Adrenal gland (tissue), 12 donors: ENCODE results near the gene CORO2B. TPM values are rescaled to one million over a fixed set of nuclear protein-coding genes. Genes with fewer than 3 reads are reported as not detected.

ENCODE experiments used
- DNase-seq, 7 donors: peaks; one replicate each; pipeline ENCODE4 v3.0.0-alpha.2; 2019 to 2020
- H3K27ac ChIP-seq, 5 donors: fragments of 200-600 bp; sonication (generic) in 4 of 5; 1 replicate in 3 of 5; 2 replicates in 2 of 5; pipeline versions ENCODE4 v1.5.1 to v1.8.0; 2016 to 2020; ENCODE audit warnings: mild to moderate bottlenecking in 1 of 5
- H3K27me3 ChIP-seq: fragments of 200-600 bp; 2 replicates; pipeline ENCODE4 v1.8.0; 2021
- H3K36me3 ChIP-seq, 2 donors: fragments of 200-600 bp; replicated peaks in 1 of 2; 1 replicate in 1 of 2; 2 replicates in 1 of 2; pipeline versions ENCODE4 v1.5.1 to v1.8.0; 2018 to 2022
- H3K4me1 ChIP-seq, 2 donors: fragments of 200-600 bp; replicated peaks in 1 of 2; 1 replicate in 1 of 2; 2 replicates in 1 of 2; pipeline versions ENCODE4 v1.5.1 to v1.8.0; 2018 to 2021
- H3K4me3 ChIP-seq, 4 donors: fragments of 200-600 bp; sonication (generic) in 3 of 4; one replicate each; pipeline ENCODE4 v1.5.1; 2016 to 2018
- H3K9me3 ChIP-seq, 3 donors: fragments of 200-600 bp; sonication (generic) in 1 of 3; replicated peaks in 1 of 3; 1 replicate in 2 of 3; 2 replicates in 1 of 3; pipeline versions ENCODE4 v1.5.1 to v1.8.0; 2016 to 2021
- POLR2A ChIP-seq, 2 donors: fragments of 450-650 bp; IDR thresholded peaks; one replicate each; pipeline ENCODE4 v1.6.1; 2017; ENCODE audit warnings: antibody characterized with exemption in 2 of 2, mild to moderate bottlenecking in 2 of 2, moderate library complexity in 1 of 2
- WGBS, 4 donors: extraction: QIAGEN DNeasy Blood & Tissue Kit in 2 of 4; methylation state at CpG; one replicate each; pipeline versions ENCODE4 v1.1.5 to v1.1.7; 2013 to 2017; 5-methylcytosine and 5-hydroxymethylcytosine counted together
- intact Hi-C, 2 donors: fragments of 100-400 bp; cut with DNase I; formaldehyde crosslinking; loops; one replicate each; pipeline versions ENCODE4 v1.14.1 to v1.15.0; 2022 to 2023
- polyA plus RNA-seq, 3 donors: library from polyadenylated mRNA; stranded (reverse); fragments of 200-250 nt in 2 of 3; fragments of 350-450 nt in 1 of 3; fragmentation: Illumina TruSeq in 1 of 3; extraction: RNeasy Lipid Tissue Mini Kit (QIAGEN cat#74804) in 1 of 3; gene quantifications; one replicate each; pipeline ENCODE4 v1.2.3, GENCODE V29; 2013 to 2014
- total RNA-seq, 9 donors: library from RNA; depleted of rRNA in 4 of 9; stranded (reverse); fragments of >200 nt in 4 of 9; fragments of 120-200 nt in 1 of 9; fragmentation: NEBNext Ultra II Directional in 1 of 9; extraction: Animal tissue kit (Norgen Biotek cat#: 25700) in 1 of 9; gene quantifications; one replicate each; pipeline versions ENCODE4 v1.1.0 to v1.2.4, GENCODE V29; 2013 to 2023
- TF ChIP-seq, protein P1 (sequence below), 6 experiments: fragments of 450-650 bp in 4 of 6; fragments of 200-600 bp in 2 of 6; sonication (generic) in 1 of 6; IDR thresholded peaks; 1 replicate in 5 of 6; 2 replicates in 1 of 6; pipeline versions ENCODE4 v1.5.1 to v1.8.0; 2016 to 2021; ENCODE audit warnings: antibody characterized with exemption in 6 of 6, mild to moderate bottlenecking in 2 of 6, moderate library complexity in 1 of 6
- donor health status: healthy with polysubstance abuse.
- donor health status: Bipolar disorder and iron deficiency.
- donor health status: DM: yes; HTN: yes; CAD: no.
- donor health status: DM: no; HTN: no; CAD: no.
- donor health status: DM: no; HTN: no; CAD: no.
- donor health status: DM: yes; HTN: yes; CAD: no.

CORO2B gene
- total and polyA plus RNA-seq, 12 donors, result 2.8 to 8.4 (median 4.3) TPM

DNA sequence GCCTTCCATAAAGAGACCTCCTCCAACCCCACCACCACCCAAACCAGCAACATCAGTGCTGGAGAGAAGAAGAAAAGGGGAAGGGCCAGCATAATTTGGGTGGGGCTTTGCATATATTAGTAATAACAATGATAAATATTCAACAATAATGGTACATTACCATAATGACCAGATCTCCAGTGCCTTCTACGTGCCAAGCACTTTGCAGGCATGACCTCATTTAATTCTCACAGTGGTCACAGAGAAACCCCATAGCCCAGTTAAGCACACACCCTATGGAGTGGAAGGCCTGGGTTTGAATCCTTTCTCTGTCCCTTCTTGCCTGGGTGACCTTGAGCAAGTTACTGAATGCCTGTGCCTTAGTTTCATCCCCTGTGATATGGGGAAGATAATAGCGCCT lies 49.2 kb downstream of the CORO2B start:
- Histone ChIP-seq H3K27me3 (no peaks in the 10 kb centered on the region), H3K4me1 (no peaks in the 10 kb centered on the region), H3K4me3 (no peak overlapping the region), H3K27ac (no peak overlapping the region), H3K36me3 (no peaks in the 10 kb centered on the region), H3K9me3 (no peaks in the 10 kb centered on the region)
- intact Hi-C loops, result no loop called here
- TF ChIP-seq, protein P1, sequence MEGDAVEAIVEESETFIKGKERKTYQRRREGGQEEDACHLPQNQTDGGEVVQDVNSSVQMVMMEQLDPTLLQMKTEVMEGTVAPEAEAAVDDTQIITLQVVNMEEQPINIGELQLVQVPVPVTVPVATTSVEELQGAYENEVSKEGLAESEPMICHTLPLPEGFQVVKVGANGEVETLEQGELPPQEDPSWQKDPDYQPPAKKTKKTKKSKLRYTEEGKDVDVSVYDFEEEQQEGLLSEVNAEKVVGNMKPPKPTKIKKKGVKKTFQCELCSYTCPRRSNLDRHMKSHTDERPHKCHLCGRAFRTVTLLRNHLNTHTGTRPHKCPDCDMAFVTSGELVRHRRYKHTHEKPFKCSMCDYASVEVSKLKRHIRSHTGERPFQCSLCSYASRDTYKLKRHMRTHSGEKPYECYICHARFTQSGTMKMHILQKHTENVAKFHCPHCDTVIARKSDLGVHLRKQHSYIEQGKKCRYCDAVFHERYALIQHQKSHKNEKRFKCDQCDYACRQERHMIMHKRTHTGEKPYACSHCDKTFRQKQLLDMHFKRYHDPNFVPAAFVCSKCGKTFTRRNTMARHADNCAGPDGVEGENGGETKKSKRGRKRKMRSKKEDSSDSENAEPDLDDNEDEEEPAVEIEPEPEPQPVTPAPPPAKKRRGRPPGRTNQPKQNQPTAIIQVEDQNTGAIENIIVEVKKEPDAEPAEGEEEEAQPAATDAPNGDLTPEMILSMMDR (IDR thresholded peaks at IDR 0.05), result no peak
- TF ChIP-seq POLR2A (IDR thresholded peaks at IDR 0.05), result no peak
- DNase-seq, result no peak
- 89 to 94% (median 91%) methylated on average over 2 of the region's 2 CpGs for WGBS, 4 donors

- Histone ChIP-seq H3K36me3 (no peaks in the 10 kb centered on the region), H3K27ac (no peak overlapping the region), H3K4me1 (no peaks in the 10 kb centered on the region), H3K4me3 (no peak overlapping the region), H3K9me3 (no peaks in the 10 kb centered on the region), H3K27me3 (no peaks in the 10 kb centered on the region)
- DNase-seq, result no peak
- TF ChIP-seq, protein P1 (IDR thresholded peaks at IDR 0.05), result no peak
- TF ChIP-seq POLR2A (IDR thresholded peaks at IDR 0.05), result no peak
- WGBS, 4 donors, result 50 to 69% (median 59%) methylated on average over 6 to 8 of the region's 8 CpGs
- intact Hi-C loops, result no loop called here
These were observed 50.9 kb downstream of the CORO2B start for GRCh38 chr15:68629519-68630210.

GRCh38 chr15:68630211-68630555 lies 51.4 kb downstream of the CORO2B start:
- no peak overlapping the region for H3K27ac ChIP-seq
- H3K4me1 ChIP-seq, result no peaks in the 10 kb centered on the region
- WGBS, 4 donors, result 80 to 88% (median 84%) methylated on average over 9 of the region's 9 CpGs
- TF ChIP-seq, protein P1 (IDR thresholded peaks at IDR 0.05), result no peak
- no peak for TF ChIP-seq POLR2A (IDR thresholded peaks at IDR 0.05)
- H3K36me3 ChIP-seq, result no peaks in the 10 kb centered on the region
- no peak for DNase-seq
- H3K4me3 ChIP-seq, result no peak overlapping the region
- no peaks in the 10 kb centered on the region for H3K9me3 ChIP-seq
- intact Hi-C loops, result no loop called here
- no peaks in the 10 kb centered on the region for H3K27me3 ChIP-seq

DNA sequence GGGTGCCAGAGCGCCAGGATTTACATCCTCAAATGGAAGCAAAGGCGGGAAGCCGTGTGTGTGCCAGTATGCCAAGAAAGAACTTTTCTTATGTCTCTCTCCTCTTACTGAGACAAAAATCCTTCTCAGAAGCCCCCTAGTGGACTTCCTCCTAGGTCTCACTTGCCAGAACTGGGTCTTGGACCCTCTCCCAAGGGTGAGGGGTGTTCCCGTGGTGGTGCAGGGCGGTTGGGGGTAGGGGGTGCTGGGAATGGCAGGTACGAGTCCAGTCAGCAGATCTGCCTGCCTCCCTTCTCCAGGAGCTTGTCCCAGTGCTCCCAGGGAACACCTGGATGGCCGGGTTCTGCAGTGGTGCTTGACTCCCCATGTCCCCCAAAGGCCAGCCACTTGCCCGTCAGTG lies 52.0 kb downstream of the CORO2B start:
- TF ChIP-seq, protein P1 (IDR thresholded peaks at IDR 0.05), result no peak
- no peak for TF ChIP-seq POLR2A (IDR thresholded peaks at IDR 0.05)
- no peaks in the 10 kb centered on the region for H3K36me3 ChIP-seq
- WGBS, 4 donors, result 74 to 88% (median 80%) methylated on average over 7 to 8 of the region's 8 CpGs
- H3K4me1 ChIP-seq, result no peaks in the 10 kb centered on the region
- H3K4me3 ChIP-seq, result no peak overlapping the region
- no peaks in the 10 kb centered on the region for H3K9me3 ChIP-seq
- H3K27ac ChIP-seq, result no peak overlapping the region
- no peaks in the 10 kb centered on the region for H3K27me3 ChIP-seq
- intact Hi-C loops, result no loop called here
- DNase-seq, result no peak
